ENCODE measurements around the gene GPX2. TPM values are rescaled to one million over a fixed set of nuclear protein-coding genes. Genes with fewer than 3 reads are reported as not detected.

The GPX2 gene
- 17.6 and 21.2 TPM in 2 replicates for total RNA-seq

GRCh38 chr14:64942531-64943111 lies at the start of gene GPX2:
TSS of gene GPX2 (minus strand) at chr14:64942745. CDS start at chr14:64942726, 19 bp downstream.

GRCh38 chr14:64986648-64987437 lies 44.3 kb upstream of the GPX2 start, which contains the start of gene FNTB:
TSS of gene FNTB (plus strand) at chr14:64986895. CDS start at chr14:64986954, 59 bp downstream.

DNA sequence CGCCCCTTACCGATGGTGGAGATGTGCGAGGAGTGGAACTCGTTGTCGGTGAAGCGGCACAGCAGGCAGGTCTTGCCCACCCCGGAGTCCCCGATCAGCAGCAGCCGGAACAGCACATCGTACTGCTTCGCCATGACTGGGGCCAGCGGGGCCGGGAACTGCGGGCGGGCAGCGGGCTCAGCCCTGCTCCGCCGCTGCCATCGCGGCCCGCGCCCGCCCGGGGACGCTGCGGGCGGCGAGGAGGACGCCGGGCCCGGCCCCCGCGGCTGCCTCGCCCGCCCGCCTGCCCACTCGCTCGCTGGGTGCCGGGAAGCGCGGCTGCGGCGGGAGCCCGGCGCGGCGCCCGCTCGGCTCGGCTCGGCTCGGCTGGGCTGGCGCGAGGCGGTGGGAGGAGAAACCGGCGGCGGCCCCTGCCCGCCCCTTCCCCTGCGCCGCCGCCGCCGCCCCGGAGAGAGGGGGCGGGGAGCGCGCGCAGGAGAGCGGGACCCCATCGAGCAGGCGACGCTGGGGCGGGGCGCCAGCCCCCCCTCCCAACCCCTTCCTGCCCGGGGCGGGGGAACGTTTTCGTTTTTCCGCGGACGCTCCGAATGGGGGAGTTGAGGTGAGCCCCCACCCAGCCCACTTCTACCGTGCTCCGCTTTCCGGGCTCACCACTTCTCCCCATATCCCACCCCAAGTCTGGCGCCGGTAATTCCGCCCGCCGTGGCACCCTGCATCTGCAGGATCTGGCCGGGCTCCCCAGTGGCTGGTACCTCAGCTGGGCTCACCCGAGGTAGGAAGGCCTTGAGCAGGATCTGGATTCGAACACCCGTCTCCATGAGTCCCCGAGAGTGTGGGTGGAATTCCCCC lies 29.6 kb upstream of the GPX2 start, which contains the start of gene RAB15:
RAB15 (minus strand) TSS at position 394 of the 849 bp plus-strand sequence; CDS start at position 134, 260 bp downstream.

GRCh38 chr14:64914237-64915028 lies 28.1 kb downstream of the GPX2 start, which contains the start of gene CHURC1:
TSS of gene CHURC1 (plus strand) at chr14:64914455. CDS start at chr14:64914496, 41 bp downstream.

Other genes with a start within 250 kb of the GPX2 start
- gene PLEKHG3, start 238.3 kb downstream of the GPX2 start, total RNA-seq: 61.6 and 84.1 TPM in 2 replicates
- gene SPTB, start 62.8 kb downstream of the GPX2 start, total RNA-seq: 0.07 TPM in 1 of 2 replicates, not detected in the other
- 41.6 and 70.0 TPM in 2 replicates for gene CHURC1, start 28.3 kb downstream of the GPX2 start, total RNA-seq
- gene RAB15, start 29.6 kb upstream of the GPX2 start, total RNA-seq: 0.46 and 1.3 TPM in 2 replicates
- 14.4 and 19.8 TPM in 2 replicates for gene FNTB, start 44.1 kb upstream of the GPX2 start, total RNA-seq
- 31.2 and 38.9 TPM in 2 replicates for gene MAX, start 159.8 kb upstream of the GPX2 start, total RNA-seq